Astrocyte of the spinal cord (primary cell): ENCODE results near the gene CKAP4.

Experiments
- DNase-seq: peaks from one replicate; pipeline ENCODE4 v3.0.0; 2011; ENCODE audit warnings: low read depth, low spot score
- H3K4me3 ChIP-seq: 2 replicates; pipeline ENCODE4 v1.5.1; 2011; ENCODE audit warnings: low read depth, mild to moderate bottlenecking, low read length, moderate library complexity
- CTCF ChIP-seq: IDR thresholded peaks from 2 replicates; pipeline ENCODE4 v1.5.1; 2012; ENCODE audit warnings: low read depth, mild to moderate bottlenecking, low read length, inconsistent platforms
- in situ Hi-C: cut with HindIII; loops from 2 replicates; pipeline ENCODE4 v1.10.0; 2017; ENCODE audit warnings: low sequenced_read_pairs

The CKAP4 gene

DNA sequence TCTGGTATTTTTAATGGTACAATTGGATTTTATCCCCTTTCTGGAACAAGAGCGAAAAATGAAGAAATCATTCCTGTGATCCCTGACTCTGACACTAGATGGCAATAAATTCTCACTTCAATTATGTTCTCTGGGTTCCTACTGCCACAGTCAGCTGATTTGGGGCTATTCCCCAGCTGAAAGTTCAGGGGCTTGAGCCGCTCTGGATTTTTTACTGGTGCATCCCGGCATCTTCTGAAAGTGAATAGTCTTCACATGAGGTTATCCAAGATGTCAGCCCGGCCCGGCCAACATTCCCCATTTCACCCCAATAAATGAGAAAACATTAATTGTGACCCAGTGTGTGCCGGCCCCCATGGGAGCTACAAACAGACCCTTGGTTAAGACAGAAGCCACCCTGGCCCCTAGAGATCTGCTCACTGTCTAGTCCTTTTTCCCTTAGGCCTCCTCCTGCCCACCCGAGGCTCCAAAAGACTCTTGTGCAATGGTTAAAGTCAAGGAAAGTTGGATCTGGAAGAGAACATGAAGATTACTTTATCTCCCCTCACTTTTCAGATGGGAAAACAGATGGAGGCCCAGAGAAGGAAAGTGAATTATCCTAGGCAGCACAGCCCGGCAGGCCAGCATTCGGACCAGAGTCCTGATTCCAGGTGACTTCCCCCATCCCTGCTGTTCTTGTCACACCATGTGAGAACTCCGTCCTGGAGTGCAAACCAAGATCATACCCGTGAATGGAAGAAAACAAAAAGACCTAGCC lies 20.8 kb downstream of the CKAP4 start:
- H3K4me3 ChIP-seq = no peak overlapping the region
- peak; percentile 67 for TF ChIP-seq CTCF
- peak; percentile 54 for DNase-seq
- in situ Hi-C loops = no loop called here

GRCh38 chr12:106224355-106224706 lies 23.5 kb downstream of the CKAP4 start:
- no peak for TF ChIP-seq CTCF
- in situ Hi-C loops = no loop called here

GRCh38 chr12:106223485-106224354 lies 24.1 kb downstream of the CKAP4 start:
- TF ChIP-seq CTCF = peak; percentile 98
- no peak overlapping the region for H3K4me3 ChIP-seq
- DNase-seq = peak; percentile 62
- in situ Hi-C loops = no loop called here

More at GRCh38 chr12:106224355-106224706, 23.5 kb downstream of the CKAP4 start:
- no peak for DNase-seq
- no peak overlapping the region for H3K4me3 ChIP-seq

DNA sequence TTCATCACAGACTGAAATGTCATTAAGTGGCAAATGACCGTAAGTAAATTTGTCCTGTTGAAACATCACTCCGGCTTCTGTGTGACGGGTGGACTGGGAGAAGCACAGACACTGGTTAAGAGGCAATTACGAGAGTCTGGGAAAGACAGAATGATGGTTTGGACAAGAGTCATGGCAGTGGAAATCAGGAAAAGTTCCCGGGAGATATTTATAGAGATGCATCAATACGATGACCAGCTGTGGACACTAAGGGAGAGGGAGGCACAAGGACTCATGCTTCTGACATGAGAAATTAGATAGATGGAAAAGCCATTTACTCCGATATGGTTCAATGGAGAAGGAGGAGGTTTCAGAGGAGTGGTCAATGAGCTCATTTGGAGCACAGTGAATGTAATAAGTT lies 27.3 kb downstream of the CKAP4 start:
- DNase-seq = no peak
- H3K4me3 ChIP-seq = no peak overlapping the region
- in situ Hi-C loops = no loop called here
- TF ChIP-seq CTCF = no peak

- no peak for TF ChIP-seq CTCF
Measured at GRCh38 chr12:106219043-106219442, 28.8 kb downstream of the CKAP4 start.

DNA sequence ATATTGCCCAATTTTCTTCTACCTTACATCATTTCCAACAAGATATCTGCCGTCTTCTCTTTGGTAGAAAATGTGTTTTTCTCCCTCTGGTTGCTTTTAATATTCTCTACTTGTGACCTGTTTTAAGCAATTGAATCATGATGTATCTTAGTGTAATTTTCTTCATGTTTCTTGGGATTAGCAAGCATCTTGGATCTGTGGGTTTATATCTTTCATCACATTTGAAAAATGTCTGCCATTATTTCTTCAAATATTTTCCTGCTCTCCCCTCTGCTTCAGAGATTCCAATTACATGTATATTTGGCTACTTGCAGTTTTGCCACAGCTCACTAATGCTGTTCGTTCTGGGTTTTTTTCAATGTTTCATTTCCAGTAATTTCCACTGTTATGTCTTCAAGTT lies 30.1 kb downstream of the CKAP4 start:
- H3K4me3 ChIP-seq = no peak overlapping the region
- no peak for DNase-seq
- in situ Hi-C loops = no loop called here
- TF ChIP-seq CTCF = no peak

More at GRCh38 chr12:106219043-106219442, 28.8 kb downstream of the CKAP4 start:
- no peak for DNase-seq
- in situ Hi-C loops = no loop called here
- H3K4me3 ChIP-seq = no peak overlapping the region
